ENCODE data around the gene SRR.

- TF ChIP-seq, protein P1, sequence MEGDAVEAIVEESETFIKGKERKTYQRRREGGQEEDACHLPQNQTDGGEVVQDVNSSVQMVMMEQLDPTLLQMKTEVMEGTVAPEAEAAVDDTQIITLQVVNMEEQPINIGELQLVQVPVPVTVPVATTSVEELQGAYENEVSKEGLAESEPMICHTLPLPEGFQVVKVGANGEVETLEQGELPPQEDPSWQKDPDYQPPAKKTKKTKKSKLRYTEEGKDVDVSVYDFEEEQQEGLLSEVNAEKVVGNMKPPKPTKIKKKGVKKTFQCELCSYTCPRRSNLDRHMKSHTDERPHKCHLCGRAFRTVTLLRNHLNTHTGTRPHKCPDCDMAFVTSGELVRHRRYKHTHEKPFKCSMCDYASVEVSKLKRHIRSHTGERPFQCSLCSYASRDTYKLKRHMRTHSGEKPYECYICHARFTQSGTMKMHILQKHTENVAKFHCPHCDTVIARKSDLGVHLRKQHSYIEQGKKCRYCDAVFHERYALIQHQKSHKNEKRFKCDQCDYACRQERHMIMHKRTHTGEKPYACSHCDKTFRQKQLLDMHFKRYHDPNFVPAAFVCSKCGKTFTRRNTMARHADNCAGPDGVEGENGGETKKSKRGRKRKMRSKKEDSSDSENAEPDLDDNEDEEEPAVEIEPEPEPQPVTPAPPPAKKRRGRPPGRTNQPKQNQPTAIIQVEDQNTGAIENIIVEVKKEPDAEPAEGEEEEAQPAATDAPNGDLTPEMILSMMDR (IDR thresholded peaks at IDR 0.05) = no peak
- no peak for TF ChIP-seq POLR2A (IDR thresholded peaks at IDR 0.05)
These were observed 68.9 kb downstream of the SRR start for GRCh38 chr17:2372681-2373080.
